Activated naive CD8-positive, alpha-beta T cell (primary cell): Measurements from ENCODE around the gene ELOF1.

Source experiments
- H3K27ac Mint-ChIP-seq: one replicate; pipeline ENCODE4 v1.8.0; 2021; ENCODE audit warnings: mixed read lengths
- H3K27me3 Mint-ChIP-seq: one replicate; pipeline ENCODE4 v1.8.0; 2021; ENCODE audit warnings: mixed read lengths
- H3K36me3 Mint-ChIP-seq: one replicate; pipeline ENCODE4 v1.8.0; 2021; ENCODE audit warnings: mixed read lengths
- H3K4me1 Mint-ChIP-seq: one replicate; pipeline ENCODE4 v1.8.0; 2021; ENCODE audit warnings: low read depth, mixed read lengths
- H3K4me3 Mint-ChIP-seq: one replicate; pipeline ENCODE4 v1.8.0; 2021; ENCODE audit warnings: mild to moderate bottlenecking, mixed read lengths
- H3K9me3 Mint-ChIP-seq: one replicate; pipeline ENCODE4 v1.8.0; 2021; ENCODE audit warnings: low read depth, mixed read lengths

The ELOF1 gene

GRCh38 chr19:11554160-11554559, 4.9 kb downstream of the ELOF1 start:
- peaks cover 28% of the 10 kb centered on the region for H3K4me1 Mint-ChIP-seq
- H3K9me3 Mint-ChIP-seq: no peaks in the 10 kb centered on the region
- H3K27me3 Mint-ChIP-seq: no peaks in the 10 kb centered on the region
- H3K27ac Mint-ChIP-seq: no peak overlapping the region
- peaks cover 2% of the 10 kb centered on the region for H3K36me3 Mint-ChIP-seq
- H3K4me3 Mint-ChIP-seq: peak overlapping the region; percentile 23

GRCh38 chr19:11552666-11553372, 6.2 kb downstream of the ELOF1 start:
- peaks cover 2% of the 10 kb centered on the region for H3K36me3 Mint-ChIP-seq
- H3K4me1 Mint-ChIP-seq: peaks cover 21% of the 10 kb centered on the region
- H3K27ac Mint-ChIP-seq: no peak overlapping the region
- H3K27me3 Mint-ChIP-seq: no peaks in the 10 kb centered on the region
- no peaks in the 10 kb centered on the region for H3K9me3 Mint-ChIP-seq
- no peak overlapping the region for H3K4me3 Mint-ChIP-seq

DNA sequence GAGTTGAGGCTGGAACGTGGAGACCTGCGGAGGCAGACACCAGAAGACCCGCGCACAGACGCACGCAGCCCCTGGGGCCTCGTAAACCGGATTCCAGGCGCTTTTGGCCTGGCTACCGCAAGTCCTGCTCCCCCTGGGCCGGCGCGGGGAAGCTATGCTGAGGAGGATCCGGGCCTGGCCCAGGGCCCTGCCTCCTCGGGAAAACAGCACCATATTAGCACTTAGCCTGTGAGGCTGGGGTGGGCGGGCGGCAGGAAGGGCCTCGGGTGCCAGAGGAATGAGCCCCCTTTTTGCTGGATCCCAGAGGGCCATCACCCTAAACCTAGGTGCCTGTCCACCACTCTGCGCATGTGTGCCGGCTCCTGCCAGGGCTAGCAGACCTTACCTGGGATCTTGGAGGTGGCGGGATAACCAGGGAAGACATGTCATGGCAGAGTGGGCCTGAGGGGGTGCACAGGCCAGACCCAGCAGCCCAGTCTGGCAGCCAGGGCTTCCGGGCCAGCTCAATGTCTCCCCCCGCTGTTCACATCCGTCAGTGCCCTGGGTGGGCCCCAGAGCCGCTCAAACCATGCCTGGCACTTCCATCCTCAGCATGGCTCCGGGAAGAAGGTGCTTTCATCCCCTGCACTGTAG, 7.3 kb downstream of the ELOF1 start:
- H3K27me3 Mint-ChIP-seq: no peaks in the 10 kb centered on the region
- no peak overlapping the region for H3K4me3 Mint-ChIP-seq
- H3K27ac Mint-ChIP-seq: no peak overlapping the region
- H3K36me3 Mint-ChIP-seq: peaks cover 2% of the 10 kb centered on the region
- peaks cover 14% of the 10 kb centered on the region for H3K4me1 Mint-ChIP-seq
- H3K9me3 Mint-ChIP-seq: no peaks in the 10 kb centered on the region

GRCh38 chr19:11550265-11550664, 8.8 kb downstream of the ELOF1 start:
- Mint-ChIP-seq H3K27ac (no peak overlapping the region), H3K9me3 (no peaks in the 10 kb centered on the region), H3K27me3 (no peaks in the 10 kb centered on the region), H3K4me1 (peaks cover 5% of the 10 kb centered on the region), H3K4me3 (no peak overlapping the region), H3K36me3 (no peaks in the 10 kb centered on the region)

GRCh38 chr19:11549386-11549953, 9.6 kb downstream of the ELOF1 start:
- no peaks in the 10 kb centered on the region for H3K9me3 Mint-ChIP-seq
- H3K4me1 Mint-ChIP-seq: peaks cover 2% of the 10 kb centered on the region
- no peaks in the 10 kb centered on the region for H3K36me3 Mint-ChIP-seq
- no peak overlapping the region for H3K27ac Mint-ChIP-seq
- peaks cover 2% of the 10 kb centered on the region for H3K27me3 Mint-ChIP-seq
- no peak overlapping the region for H3K4me3 Mint-ChIP-seq

DNA sequence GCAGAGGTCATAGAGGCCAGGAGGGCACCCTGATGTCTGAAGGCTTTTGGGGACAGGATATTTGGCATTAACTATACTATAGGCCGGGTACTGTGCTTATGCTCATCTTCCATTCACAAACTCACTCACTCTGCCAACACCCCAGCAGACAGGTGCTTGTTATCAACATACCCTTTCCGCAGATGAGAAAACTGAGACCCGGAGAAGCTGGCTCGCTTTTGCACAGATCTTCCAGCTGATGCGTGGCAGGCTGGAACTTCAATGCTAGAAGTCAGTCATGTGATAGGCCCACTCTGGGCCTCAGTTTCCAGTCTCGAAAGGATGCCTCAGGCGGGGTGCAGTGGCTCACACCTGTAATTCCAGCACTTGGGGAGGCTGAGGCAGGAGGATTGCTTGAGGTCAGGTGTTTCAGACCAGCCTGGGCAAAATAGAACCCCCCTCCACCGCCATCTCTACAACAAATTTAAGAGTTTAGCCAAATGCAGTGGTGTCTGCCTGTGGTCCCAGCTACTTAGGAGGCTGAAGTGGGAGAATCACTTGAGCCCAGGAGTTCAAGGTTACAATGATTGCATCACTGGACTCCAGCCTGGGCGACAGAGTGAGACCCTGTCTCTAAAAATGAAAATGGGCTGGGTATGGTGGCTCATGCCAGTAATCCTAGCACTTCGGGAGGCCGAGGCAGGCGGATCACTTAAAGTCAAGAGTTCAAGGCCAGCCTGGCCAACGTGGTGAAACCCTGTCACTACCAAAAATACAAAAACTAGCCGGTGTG, 10.9 kb downstream of the ELOF1 start:
- Mint-ChIP-seq H3K4me3 (no peak overlapping the region), H3K4me1 (no peaks in the 10 kb centered on the region), H3K27me3 (peaks cover 6% of the 10 kb centered on the region), H3K36me3 (no peaks in the 10 kb centered on the region), H3K9me3 (no peaks in the 10 kb centered on the region), H3K27ac (no peak overlapping the region)

DNA sequence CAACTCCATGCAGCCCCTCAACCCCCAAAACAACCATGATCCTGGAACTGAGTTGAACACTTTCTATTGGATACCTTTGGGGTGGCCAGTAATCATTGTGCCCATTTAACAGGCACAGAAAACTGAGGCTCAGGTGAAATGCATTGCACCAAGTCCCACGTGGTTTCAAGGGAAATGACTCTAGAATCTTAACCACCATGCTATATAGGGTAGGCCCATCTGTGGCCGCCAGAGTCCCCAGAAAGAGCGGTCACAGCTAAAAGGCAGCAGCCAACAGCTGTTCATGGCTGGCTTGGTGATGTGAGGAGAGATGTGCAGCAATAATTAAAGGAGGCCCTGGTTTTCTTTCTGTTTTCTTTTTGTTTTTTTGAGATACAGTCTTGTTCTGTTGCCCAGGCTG, 17.8 kb downstream of the ELOF1 start:
- Mint-ChIP-seq H3K4me1 (peaks cover 3% of the 10 kb centered on the region), H3K4me3 (no peak overlapping the region), H3K27ac (no peak overlapping the region), H3K27me3 (peaks cover 15% of the 10 kb centered on the region), H3K36me3 (no peaks in the 10 kb centered on the region), H3K9me3 (no peaks in the 10 kb centered on the region)

- Mint-ChIP-seq H3K4me1 (peaks cover 4% of the 10 kb centered on the region), H3K27ac (no peak overlapping the region), H3K27me3 (peaks cover 15% of the 10 kb centered on the region), H3K4me3 (no peak overlapping the region), H3K9me3 (no peaks in the 10 kb centered on the region), H3K36me3 (no peaks in the 10 kb centered on the region)
Measured at GRCh38 chr19:11540645-11541044, 18.4 kb downstream of the ELOF1 start.

GRCh38 chr19:11539495-11540365, 19.3 kb downstream of the ELOF1 start:
- H3K27ac Mint-ChIP-seq: no peak overlapping the region
- no peaks in the 10 kb centered on the region for H3K9me3 Mint-ChIP-seq
- no peak overlapping the region for H3K4me3 Mint-ChIP-seq
- peaks cover 13% of the 10 kb centered on the region for H3K27me3 Mint-ChIP-seq
- no peaks in the 10 kb centered on the region for H3K36me3 Mint-ChIP-seq
- H3K4me1 Mint-ChIP-seq: peaks cover 10% of the 10 kb centered on the region

GRCh38 chr19:11538232-11539036, 20.6 kb downstream of the ELOF1 start, which contains the start of gene CNN1:
Gene CNN1 (plus strand): TSS chr19:11538851. CDS start chr19:11538928, 77 bp downstream.
- no peaks in the 10 kb centered on the region for H3K36me3 Mint-ChIP-seq
- H3K4me3 Mint-ChIP-seq: no peak within 1 kb of the TSS
- peaks cover 8% of the 10 kb centered on the region for H3K27me3 Mint-ChIP-seq
- no peaks in the 10 kb centered on the region for H3K9me3 Mint-ChIP-seq
- H3K4me1 Mint-ChIP-seq: peaks cover 14% of the 10 kb centered on the region
- H3K27ac Mint-ChIP-seq: peak within 1 kb of the TSS; percentile 54

DNA sequence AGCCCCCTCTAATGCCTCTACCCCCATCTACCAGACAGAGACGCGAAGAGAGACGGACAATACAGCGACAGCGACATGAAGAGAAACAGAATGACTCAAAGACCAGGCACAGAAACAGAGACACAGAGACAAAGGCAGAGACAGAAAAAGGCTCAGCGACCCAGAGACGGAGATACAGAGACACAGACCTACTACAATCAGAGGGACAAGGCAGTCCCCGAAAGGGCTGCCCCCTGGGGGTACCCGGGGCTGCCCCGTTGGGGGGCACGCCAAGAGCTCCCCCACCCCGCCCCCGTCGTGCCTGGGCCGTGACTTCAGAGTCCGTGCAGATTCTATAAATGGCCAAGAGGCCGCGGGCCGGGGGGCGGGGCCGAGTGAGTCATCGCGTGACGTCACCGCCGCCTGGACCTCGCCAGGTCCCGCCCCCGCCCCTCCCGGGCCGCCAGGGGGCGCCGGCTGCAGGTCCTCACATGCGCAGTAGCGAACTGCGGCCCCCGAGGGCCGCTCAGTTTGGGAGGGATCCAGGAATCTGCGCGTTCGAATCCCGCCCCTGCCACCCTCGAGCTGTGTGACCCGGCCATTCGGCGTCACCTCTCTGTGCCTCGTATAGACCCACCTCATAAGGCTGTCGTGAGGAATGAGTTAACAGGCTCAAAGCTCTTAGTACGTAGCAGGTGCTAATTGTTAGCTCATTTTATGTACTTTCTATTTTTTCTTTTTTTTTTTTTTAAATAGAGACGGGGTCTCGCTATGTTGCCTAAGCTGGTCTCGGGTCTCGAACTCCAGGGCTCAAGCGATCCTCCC, 23.0 kb downstream of the ELOF1 start:
- Mint-ChIP-seq H3K4me1 (peaks cover 24% of the 10 kb centered on the region), H3K9me3 (no peaks in the 10 kb centered on the region), H3K4me3 (peak overlapping the region; percentile 70), H3K36me3 (no peaks in the 10 kb centered on the region), H3K27ac (no peak overlapping the region), H3K27me3 (peaks cover 6% of the 10 kb centered on the region)

DNA sequence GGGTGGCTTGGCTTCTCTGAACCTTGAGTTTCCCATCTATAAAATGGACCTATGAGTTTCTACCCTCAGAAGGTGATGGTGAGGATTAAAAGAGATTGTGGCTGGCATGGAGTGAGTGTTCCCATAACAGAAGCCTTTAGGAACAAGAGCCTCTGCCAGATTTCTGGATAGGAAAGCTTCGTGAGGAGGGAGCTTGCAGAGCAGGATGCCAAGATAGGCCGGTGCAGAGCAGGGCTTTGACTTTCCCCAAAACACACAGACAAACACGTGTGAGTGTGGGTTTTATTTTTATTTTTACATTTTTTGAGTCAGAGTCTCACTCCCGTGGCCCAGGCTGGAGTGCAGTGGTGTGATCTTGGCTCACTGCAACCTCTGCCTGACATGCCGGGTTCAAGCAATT, 24.1 kb downstream of the ELOF1 start:
- peaks cover 3% of the 10 kb centered on the region for H3K27me3 Mint-ChIP-seq
- H3K27ac Mint-ChIP-seq: no peak overlapping the region
- no peaks in the 10 kb centered on the region for H3K36me3 Mint-ChIP-seq
- H3K4me1 Mint-ChIP-seq: peaks cover 24% of the 10 kb centered on the region
- no peaks in the 10 kb centered on the region for H3K9me3 Mint-ChIP-seq
- no peak overlapping the region for H3K4me3 Mint-ChIP-seq

DNA sequence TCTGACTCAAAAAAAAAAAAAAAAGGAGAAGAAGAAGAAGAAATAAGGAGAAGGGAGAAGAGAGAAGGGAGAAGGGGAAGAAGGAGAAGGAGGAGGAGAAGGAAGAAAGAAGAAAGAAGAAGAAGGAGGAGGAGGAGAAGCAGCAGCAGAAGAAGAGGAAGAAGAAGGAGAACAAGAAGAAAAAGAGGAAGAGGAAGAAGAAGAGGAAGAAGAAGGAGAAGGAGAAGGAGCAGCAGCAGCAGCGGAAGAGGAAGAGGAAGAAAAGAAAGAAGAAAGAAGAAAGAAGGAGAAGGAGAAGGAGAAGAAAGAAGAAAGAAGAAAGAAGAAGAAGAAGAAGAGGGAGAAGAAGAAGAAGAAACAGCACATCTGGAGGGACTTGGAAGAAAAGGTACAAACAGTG, 24.5 kb downstream of the ELOF1 start:
- Mint-ChIP-seq H3K27ac (peak overlapping the region; percentile 46), H3K36me3 (no peaks in the 10 kb centered on the region), H3K4me3 (no peak overlapping the region), H3K4me1 (peaks cover 24% of the 10 kb centered on the region), H3K9me3 (no peaks in the 10 kb centered on the region), H3K27me3 (peaks cover 3% of the 10 kb centered on the region)
